Right lobe of liver (tissue), 6 donors: ENCODE results near the gene CHST3. TPM values are rescaled to one million over a fixed set of nuclear protein-coding genes. Genes with fewer than 3 reads are reported as not detected.

Source experiments
- ATAC-seq, 4 donors: fragments of 200-7000 bp; cut with Tn5 transposase; one replicate each; pipeline ENCODE4 v1.9.1; 2020; ENCODE audit warnings: mild to moderate bottlenecking in 4 of 4, moderate library complexity in 4 of 4
- DNase-seq, 3 donors: peaks; one replicate each; pipeline ENCODE4 v3.0.0-alpha.2; 2020
- H3K27ac ChIP-seq, 3 donors: fragments of 200-600 bp; one replicate each; pipeline ENCODE4 v1.8.0; 2022
- H3K27me3 ChIP-seq, 2 donors: fragments of 200-600 bp; one replicate each; pipeline ENCODE4 v1.8.0; 2022
- H3K36me3 ChIP-seq, 4 donors: fragments of 200-600 bp; sonication (generic) in 1 of 4; one replicate each; pipeline versions ENCODE4 v1.5.1 to v1.8.0; 2017 to 2022; ENCODE audit warnings: control low read depth in 1 of 4
- H3K4me1 ChIP-seq, 4 donors: fragments of 200-600 bp; sonication (generic) in 1 of 4; one replicate each; pipeline versions ENCODE4 v1.5.1 to v1.8.0; 2017 to 2022; ENCODE audit warnings: control low read depth in 1 of 4
- H3K4me3 ChIP-seq, 3 donors: fragments of 200-600 bp; one replicate each; pipeline ENCODE4 v1.8.0; 2022
- H3K9me3 ChIP-seq, 4 donors: fragments of 200-600 bp; sonication (generic) in 1 of 4; one replicate each; pipeline versions ENCODE4 v1.5.1 to v1.8.0; 2017 to 2022; ENCODE audit warnings: control low read depth in 1 of 4
- POLR2A ChIP-seq: fragments of 450-650 bp; IDR thresholded peaks from one replicate; pipeline ENCODE4 v1.6.1; 2017; ENCODE audit warnings: antibody characterized with exemption, mild to moderate bottlenecking
- WGBS: methylation state at CpG from one replicate; pipeline ENCODE4 v1.1.6; 2018; ENCODE audit warnings: low coverage, low lambda C conversion rate; ENCODE audit not compliant: insufficient coverage; ENCODE audit errors: missing lambda C conversion rate; 5-methylcytosine and 5-hydroxymethylcytosine counted together
- intact Hi-C, 2 donors: fragments of 100-400 bp; cut with DNase I; formaldehyde crosslinking; loops; one replicate each; pipeline versions ENCODE4 v1.11.2 to v1.14.1; 2022
- total RNA-seq, 6 experiments: library from RNA; depleted of rRNA in 2 of 6; stranded (reverse); fragments of >200 nt in 2 of 6; fragmentation: NEBNext Ultra II Directional in 3 of 6; extraction: Animal tissue kit (Norgen Biotek cat#: 25700) in 3 of 6; gene quantifications; one replicate each; pipeline versions ENCODE4 v1.1.0 to v1.2.4, GENCODE V29; 2016 to 2023
- TF ChIP-seq, protein P1 (sequence below), 4 donors: fragments of 200-600 bp in 3 of 4; fragments of 450-650 bp in 1 of 4; IDR thresholded peaks; one replicate each; pipeline versions ENCODE4 v1.5.1 to v1.8.0; 2016 to 2022; ENCODE audit warnings: antibody characterized with exemption in 4 of 4, mild to moderate bottlenecking in 2 of 4
- donor health status: DM: no; HTN: yes; CAD: no.
- donor health status: DM: no; HTN: no; CAD: no.
- donor health status: DM: no; HTN: no; CAD: no.
- donor health status: DM: no; HTN: yes; CAD: no.
- donor health status: DM: no; HTN: yes; CAD: no.

Gene CHST3
- total RNA-seq, 6 experiments from 2014 or later = 0.81 to 2.5 (median 1.8) TPM

DNA sequence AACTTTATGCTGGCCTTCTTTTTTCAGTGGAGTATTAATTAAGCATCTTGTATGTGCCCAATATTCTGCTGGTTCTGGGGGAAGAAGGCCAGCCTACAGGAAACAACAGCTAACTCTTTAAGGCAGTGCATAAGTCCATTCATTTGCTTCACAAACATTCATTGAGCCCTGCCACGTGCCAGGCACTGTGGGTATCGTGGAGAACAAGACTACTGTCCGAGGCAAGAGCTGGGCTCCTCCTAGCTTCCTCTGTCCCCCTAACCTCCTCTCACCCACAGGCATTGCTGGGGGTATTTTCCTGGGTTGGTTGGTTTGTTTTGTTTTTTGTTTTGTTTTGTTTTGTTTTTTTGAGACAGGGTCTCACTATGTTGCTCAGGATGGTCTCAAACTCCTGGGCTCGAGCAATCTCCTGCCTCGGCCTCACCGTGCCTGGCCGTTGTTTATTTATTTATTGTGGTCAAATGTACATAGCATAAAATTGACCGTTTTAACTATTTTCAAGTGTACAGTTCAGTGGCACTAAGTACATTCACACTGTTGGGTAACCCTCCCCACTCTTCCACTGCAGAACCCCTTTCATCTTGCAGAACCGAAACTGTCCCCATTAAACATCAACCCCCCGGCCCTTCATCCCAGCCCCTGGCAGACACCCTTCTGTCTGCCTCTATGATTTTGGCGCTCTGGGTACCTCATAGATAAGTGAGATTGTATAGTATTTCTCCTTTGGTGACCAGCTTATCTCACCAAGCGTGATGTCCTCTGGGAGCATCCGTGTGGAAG lies 32.6 kb downstream of the CHST3 start:
- DNase-seq = no peak
- Histone ChIP-seq H3K36me3 (no peaks in the 10 kb centered on the region), H3K4me3 (no peak overlapping the region), H3K4me1 (no peaks in the 10 kb centered on the region), H3K9me3 (no peaks in the 10 kb centered on the region), H3K27ac (no peak overlapping the region), H3K27me3 (no peaks in the 10 kb centered on the region)
- ATAC-seq = no peak
- TF ChIP-seq POLR2A = no peak
- TF ChIP-seq, protein P1, sequence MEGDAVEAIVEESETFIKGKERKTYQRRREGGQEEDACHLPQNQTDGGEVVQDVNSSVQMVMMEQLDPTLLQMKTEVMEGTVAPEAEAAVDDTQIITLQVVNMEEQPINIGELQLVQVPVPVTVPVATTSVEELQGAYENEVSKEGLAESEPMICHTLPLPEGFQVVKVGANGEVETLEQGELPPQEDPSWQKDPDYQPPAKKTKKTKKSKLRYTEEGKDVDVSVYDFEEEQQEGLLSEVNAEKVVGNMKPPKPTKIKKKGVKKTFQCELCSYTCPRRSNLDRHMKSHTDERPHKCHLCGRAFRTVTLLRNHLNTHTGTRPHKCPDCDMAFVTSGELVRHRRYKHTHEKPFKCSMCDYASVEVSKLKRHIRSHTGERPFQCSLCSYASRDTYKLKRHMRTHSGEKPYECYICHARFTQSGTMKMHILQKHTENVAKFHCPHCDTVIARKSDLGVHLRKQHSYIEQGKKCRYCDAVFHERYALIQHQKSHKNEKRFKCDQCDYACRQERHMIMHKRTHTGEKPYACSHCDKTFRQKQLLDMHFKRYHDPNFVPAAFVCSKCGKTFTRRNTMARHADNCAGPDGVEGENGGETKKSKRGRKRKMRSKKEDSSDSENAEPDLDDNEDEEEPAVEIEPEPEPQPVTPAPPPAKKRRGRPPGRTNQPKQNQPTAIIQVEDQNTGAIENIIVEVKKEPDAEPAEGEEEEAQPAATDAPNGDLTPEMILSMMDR (IDR thresholded peaks at IDR 0.05) = no peak
- 65% methylated on average over 9 of the region's 13 CpGs for WGBS
- intact Hi-C loops = no loop called here

DNA sequence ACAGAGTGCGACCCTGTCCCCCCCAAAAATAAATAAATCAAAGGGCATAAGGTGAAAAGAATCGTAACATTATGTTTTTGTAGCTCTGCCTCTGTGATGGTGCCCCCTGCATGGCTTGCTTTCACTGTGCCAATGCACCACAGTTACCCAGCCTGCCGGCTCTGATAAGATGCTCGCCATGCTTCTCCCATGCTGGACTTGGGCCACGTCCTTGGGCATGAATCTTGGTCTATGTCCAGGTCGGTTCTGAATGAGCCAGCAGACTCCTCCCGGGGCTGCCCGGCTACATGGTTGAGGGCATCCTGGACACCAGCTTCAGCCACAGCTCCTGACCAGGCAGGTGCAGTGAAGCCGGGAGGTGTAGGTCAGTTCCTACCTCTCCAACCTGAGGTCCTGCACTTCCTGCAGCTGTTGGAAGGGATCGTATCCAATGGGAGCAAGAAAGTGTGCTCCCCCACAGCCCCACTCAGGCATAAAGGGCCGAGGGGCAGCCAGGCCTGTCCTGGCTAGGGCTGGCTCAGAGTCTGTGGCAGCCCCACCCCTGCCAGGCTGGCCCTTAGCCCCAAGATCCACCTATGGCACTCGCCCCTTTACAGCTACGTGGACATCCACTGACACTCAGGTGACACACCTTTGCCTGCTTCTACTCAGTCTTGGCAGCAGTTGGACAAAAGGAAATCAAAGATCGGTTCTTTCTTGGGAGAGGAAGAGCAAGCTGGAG lies 34.1 kb downstream of the CHST3 start:
- Histone ChIP-seq H3K9me3 (no peaks in the 10 kb centered on the region), H3K36me3 (no peaks in the 10 kb centered on the region), H3K4me3 (no peak overlapping the region), H3K27me3 (no peaks in the 10 kb centered on the region), H3K4me1 (no peaks in the 10 kb centered on the region), H3K27ac (peak overlapping the region in 1 of 3 donors; percentile 15)
- peak in 1 of 3 donors; percentile 50 for DNase-seq
- TF ChIP-seq POLR2A = no peak
- TF ChIP-seq, protein P1 (IDR thresholded peaks at IDR 0.05) = no peak
- ATAC-seq = peak in 1 of 4 donors; percentile 9
- 60% methylated on average over 3 of the region's 14 CpGs for WGBS
- intact Hi-C loops = no loop called here

DNA sequence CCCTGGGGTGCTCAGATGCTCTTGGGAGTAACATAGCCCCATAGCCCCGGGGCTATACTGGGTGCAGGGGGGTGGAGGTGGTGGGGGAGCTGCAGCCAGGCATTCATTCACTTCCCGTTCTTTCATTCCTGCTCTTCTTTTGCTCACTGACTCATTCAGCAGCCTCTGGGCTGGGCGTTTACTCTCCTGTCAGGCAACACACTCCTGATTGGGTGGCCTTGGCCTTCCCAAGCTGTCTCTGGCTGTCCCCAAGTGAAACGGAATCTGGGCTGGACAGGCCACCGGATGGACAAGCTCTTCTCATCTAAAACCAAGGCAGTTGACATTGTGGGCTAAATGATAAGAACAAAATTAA lies 34.6 kb downstream of the CHST3 start:
- intact Hi-C loops = no loop called here

DNA sequence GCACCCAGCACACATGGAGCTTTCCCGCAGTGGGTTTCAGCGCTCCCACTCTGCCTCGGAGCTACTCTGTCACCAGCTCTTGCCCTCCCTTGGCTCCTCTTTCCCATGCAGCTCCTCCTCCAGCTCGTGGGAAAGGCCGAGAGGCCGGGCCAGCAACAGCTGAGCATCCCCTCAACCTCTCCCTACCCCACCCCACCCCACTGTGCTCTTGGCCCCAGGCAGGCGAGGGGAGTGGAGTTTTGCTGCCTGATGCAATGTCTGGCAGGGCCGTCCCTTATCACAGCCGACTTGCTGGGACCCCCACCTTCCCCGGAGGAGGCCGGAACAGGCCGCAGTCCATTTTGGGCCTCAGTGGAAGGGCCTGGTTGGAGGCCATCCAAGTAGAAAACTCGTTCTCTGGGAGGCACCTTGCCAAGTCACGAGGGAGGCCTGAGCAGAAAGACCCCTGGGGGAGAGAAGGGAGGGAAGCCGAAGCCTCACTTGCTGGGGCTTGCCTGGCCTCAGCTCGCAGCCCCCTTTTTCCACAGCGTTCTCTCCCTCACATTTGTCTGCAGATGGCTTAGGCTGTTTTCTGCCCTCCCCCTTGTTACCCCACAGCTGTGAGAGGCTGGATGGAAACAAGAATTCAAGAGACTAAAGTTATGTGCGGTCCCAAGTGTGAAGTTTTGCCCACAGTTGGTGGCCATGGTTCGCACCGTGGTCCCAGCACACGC lies 35.3 kb downstream of the CHST3 start:
- H3K36me3 ChIP-seq = no peaks in the 10 kb centered on the region
- no peaks in the 10 kb centered on the region for H3K9me3 ChIP-seq
- H3K4me1 ChIP-seq = no peaks in the 10 kb centered on the region
- intact Hi-C loops = no loop called here
- 35% methylated on average over 11 of the region's 21 CpGs for WGBS
- peak overlapping the region in 1 of 3 donors; percentile 15 for H3K27ac ChIP-seq
- no peak for DNase-seq
- peak; percentile 39 to 51 (median 48) for ATAC-seq
- H3K27me3 ChIP-seq = no peaks in the 10 kb centered on the region
- no peak overlapping the region for H3K4me3 ChIP-seq
- TF ChIP-seq POLR2A = no peak
- TF ChIP-seq, protein P1 (IDR thresholded peaks at IDR 0.05) = no peak

More for the DNA sequence above, 34.6 kb downstream of the CHST3 start:
- no peaks in the 10 kb centered on the region for H3K27me3 ChIP-seq
- DNase-seq (no peak), ATAC-seq (peak; percentile 43 to 67 (median 48))
- H3K4me3 ChIP-seq = no peak overlapping the region
- H3K27ac ChIP-seq = peak overlapping the region in 1 of 3 donors; percentile 15
- no peaks in the 10 kb centered on the region for H3K36me3 ChIP-seq
- 37% methylated on average over 4 of the region's 5 CpGs for WGBS
- TF ChIP-seq, protein P1 (IDR thresholded peaks at IDR 0.05) = no peak
- no peak for TF ChIP-seq POLR2A
- no peaks in the 10 kb centered on the region for H3K4me1 ChIP-seq
- H3K9me3 ChIP-seq = no peaks in the 10 kb centered on the region
